ENCODE measurements around the gene SMAD1.

SMAD1 gene

DNA sequence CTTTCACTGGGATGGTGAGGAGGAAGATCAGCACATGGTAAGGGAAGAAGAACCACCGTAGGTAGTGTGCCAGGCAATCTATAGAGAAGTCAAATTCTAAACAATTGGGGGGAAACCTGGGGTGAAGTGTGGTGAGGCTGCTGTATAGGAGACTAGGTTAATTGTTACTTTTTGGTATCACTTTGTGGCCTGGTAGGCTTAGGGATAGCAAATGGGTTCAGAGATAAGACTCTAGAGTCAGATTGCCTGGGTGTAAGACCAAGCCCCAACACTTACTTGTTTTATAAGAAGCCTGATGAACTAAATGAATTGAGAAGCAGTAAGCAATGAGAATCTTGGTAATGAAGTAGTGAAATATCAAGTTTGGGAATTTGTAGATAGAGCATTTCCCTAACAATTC is 8.7 kb downstream of the SMAD1 start:
- DNase-seq = no peak

DNA sequence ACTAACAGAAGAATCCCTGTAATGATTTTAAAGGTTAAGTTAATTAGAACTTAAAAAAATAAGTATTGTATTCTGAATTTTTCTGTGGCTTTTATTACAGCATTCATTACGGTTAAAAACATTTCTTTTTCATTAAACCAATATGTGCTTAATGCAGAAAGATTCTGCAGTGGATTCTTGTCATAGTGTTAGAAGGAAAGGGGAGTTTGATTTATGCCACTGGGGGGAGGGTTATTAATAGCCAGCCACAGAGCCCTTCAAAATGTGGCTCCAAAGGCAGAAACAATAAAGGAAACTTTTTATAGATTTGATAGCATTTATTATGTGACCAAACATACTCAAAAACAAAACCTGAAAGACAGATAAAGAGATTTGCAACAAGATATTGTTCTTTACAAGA is 9.1 kb downstream of the SMAD1 start:
- DNase-seq = no peak

DNA sequence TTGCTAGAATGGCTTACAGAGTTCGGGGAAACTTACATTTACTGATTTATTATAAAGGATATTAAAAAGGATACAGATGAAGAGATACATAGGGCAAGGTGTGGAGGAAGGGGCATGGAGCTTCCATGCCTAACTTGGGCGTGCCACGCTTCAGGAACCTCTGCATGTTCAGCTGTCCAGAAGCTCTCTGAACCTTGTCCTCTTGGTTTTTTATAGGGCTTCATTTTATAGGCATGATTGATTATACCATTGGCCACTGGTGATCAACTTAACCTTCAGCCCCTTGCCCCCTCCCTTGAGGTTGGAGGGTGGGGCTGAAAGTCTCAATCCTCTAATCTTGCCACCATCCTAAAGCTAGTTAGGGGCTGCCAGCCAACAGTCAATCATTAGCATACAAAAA is 10.7 kb downstream of the SMAD1 start:
- no peak for DNase-seq

DNA sequence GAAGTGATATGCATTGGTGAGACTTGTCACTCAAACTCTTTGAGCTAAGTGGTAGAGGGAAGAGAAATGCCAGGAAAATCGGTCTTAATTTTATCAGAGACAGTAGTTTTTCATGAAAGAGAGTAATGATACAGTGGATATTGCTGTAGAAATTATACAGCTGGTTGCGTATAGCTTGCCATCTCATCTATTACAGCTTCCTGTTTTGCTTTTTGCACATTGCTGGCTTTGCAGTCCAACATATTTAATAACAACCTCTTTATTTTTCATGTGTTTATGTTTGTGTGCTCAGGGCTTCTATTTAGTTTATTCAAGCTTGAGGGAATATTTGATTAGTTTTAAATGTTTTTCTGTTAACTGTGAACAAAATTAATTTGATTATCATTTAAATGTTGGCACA is 11.5 kb downstream of the SMAD1 start:
- DNase-seq = no peak

DNA sequence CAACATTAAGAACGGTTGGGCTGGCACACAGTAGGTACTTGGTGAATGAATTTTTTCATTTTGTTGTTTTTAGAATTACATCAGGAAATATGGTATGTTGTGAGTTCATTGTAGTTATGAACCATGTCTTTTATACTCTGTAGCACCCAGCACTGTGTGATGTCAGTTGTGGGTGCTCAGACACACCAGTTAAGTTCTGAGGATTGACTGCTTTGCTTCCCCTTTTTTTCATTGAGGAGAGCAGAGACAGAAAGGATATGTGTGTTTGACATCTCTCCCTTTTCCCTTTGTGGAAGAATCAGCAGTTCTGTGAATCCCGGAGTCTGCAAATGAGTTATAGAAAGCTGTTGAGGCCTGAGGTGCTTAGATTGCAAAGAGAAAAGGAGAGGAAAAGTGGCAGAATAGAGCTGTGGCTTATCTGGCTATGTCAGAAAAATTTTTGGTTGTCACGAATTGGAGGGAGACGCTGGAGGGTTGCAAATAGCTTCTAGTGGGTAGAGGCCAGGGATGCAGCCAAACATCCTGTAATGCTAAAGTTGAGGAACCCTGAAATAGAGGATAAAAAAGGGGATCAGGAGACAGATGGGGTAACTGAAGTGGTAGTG is 13.1 kb downstream of the SMAD1 start:
- DNase-seq = no peak

DNA sequence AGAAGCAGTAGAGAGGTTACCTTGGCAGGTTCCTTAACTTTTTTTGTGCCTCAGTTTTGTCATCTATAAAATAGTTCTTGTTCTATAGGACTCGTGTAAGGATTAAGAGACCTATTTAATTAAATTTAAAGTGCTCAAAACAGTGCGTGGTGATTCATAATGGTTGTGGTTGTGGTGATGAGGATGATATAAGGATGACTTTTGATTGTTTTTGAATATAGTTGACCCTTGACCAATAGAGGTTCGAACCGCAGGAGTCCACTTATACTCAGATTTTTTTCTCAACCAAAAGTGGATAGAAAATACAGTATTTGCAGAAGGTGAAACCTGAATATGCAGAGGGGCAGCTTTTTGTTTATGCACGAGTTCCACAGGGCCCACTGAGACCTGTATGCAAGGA is 14.6 kb downstream of the SMAD1 start:
- DNase-seq = no peak

DNA sequence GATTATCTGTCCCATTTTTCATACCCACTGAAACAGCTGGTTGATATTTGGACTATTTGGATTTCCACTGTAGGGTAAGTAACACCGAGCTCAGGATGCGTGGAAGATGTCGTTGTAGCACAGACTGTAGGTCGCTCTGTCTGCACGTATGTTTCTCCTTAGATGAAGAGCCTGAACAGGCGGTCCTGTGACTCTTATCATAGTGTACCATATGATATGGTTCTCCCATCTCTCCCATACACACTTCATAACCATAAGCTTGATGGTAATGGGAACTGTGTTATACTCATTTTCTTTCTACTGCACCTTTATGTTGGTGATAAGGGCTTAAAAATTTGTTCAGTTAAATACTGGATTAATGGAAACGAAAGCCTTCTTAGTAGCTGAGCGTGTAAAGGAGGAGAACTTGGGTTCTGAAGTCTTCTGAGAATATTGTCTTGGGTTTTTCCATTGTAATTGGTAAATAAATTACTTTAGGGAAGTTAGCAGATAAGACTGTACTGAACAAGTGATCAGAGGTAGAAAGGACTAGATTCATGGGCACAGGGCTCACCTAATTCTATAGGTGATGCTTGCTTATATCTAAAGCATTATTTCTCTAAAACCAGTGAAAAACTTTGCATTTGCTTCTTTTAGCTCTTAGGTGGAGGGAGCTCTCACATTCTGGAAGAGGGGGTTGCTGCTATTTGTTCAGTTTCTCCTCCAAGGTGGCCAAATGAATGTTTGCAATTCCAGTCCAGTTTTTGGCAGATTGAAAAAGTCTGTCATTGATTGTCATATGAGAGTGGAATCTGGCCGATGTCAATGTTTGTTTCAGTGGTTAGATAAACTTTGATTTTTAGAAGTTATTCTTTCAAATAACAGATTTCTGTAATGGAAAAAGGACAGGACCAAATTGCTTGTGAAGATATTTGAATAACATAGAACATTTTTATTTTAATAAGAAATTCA is 15.8 kb downstream of the SMAD1 start:
- DNase-seq = no peak

DNA sequence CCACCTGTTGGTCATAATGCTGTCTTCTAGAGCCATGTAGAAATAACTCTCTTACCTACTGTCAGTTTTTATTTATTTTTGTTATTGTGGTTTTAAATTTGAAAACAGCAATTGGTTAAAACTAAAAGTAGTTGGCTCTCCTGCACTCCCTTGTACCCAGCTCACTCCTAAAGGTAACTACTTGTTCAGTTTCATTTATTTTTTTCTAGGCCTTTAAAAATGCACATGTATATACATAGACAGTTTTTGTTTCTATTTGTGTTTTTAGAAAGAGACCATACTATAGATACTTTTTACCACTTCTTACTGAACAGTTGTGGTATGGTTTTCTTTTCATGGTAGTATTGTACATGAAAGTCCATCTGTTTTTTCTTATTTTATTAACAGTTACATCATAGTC is 16.8 kb downstream of the SMAD1 start:
- DNase-seq = no peak

DNA sequence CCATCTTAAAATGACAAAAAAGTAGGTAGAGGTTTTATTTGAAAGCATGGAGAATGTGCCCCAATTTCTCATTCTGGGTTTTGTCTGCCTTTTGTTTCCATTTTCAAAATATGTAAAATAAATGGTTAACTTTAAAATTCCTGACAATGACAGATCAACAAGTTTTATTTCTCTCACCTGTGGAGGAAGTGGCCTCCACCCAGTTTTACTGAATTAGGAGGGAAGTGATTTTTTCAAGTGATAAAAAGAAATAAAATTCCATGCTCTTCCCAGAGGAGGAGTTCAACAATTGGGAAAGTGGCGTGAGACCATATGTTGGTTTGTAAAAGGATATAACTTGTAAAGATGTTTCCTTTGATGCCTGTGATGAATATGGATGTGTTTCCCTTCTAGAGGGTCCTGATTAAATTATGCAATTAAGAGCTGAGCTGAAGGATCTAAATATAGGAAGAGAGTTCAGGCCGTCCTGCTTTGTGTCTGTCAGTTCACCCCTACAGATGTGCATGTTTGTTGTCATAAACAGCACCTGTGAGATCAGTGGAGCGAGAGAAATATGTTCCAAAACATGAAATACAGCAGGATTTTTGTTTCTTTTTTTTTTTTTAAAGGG is 19.5 kb downstream of the SMAD1 start:
- no peak for DNase-seq

DNA sequence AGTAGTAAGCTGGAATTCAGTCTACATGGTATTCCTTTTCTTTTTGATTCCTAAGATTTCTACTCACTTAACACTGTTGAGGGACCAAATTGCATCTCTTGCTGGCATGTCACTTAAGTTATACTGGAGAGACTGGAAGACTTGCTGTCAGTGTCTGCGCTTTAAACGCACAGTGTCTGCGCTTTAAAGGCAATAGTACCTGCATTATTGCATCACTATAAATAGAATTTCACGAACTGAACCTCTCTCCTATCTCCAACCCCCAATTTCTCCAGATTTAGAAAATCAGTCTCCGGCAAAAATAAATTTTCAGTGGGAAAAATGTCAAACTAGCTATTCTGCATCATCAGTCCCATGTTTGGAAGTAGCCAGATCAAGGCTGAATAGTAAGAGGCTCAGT is 21.2 kb downstream of the SMAD1 start:
- DNase-seq = no peak

DNA sequence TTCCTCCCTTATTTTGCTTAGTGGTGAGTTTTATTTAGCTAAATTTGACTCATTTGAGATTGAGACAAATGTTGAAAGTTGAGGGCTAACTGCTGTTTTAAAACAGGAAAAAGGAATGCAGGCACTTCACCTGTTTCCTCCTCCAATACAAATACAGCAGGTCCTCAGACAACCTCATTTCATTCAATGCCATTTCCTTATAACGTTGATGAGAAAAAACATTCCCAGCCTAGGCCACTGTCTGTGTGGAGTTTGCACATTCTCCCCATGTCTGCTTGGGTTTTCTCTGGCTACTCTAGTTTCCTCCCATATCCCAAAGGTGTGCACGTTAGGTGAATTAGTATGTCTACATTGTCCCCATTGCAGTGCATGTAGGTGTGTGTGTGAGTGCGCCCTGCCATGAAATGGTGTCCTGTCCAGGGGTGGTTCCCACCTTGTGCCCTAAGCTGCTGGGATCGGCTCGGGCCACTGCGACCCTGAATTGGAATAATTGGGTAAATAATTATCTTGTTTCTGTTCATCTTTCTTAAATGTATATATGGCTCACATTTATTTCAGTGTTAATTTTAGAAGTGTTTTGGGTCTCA is 21.9 kb downstream of the SMAD1 start:
- no peak for DNase-seq

DNA sequence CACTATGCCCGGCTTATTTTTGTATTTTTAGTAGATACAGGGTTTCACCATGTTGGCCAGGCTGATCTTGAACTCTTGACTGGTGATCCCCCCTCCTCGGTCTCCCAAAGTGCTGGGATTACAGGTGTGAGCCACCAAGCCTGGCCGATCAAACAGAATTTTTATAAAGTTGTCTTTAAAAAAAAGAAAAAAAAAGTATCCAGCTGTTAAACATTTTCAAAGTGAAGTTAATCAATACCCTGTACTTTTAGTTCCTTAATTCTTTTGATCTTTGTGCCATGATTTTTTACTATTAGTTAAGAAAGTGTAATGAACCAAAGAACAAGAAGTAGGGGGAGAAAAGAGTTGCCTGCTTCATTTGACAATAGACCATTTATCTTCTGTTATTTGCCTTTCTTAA is 24.3 kb downstream of the SMAD1 start:
- no peak for DNase-seq

DNA sequence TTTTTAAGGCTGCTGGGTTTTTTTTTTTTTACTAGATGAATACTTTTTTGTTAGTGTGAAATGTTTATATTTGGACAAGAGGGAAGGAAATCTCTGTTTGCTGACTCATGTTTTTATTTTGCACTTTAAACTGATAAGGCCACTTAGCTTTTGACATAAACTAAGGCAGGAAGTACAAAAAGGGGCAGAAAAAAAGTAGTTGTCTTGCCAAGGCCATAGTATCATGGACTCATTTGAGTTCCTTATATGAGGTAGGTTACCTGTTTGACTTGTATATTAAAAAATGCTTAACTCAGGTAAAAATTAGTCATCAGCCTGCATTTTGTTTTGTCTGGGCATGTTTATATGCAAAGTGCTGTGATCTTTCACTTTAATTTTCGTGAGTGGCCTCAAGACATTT is 26.0 kb downstream of the SMAD1 start:
- no peak for DNase-seq

DNA sequence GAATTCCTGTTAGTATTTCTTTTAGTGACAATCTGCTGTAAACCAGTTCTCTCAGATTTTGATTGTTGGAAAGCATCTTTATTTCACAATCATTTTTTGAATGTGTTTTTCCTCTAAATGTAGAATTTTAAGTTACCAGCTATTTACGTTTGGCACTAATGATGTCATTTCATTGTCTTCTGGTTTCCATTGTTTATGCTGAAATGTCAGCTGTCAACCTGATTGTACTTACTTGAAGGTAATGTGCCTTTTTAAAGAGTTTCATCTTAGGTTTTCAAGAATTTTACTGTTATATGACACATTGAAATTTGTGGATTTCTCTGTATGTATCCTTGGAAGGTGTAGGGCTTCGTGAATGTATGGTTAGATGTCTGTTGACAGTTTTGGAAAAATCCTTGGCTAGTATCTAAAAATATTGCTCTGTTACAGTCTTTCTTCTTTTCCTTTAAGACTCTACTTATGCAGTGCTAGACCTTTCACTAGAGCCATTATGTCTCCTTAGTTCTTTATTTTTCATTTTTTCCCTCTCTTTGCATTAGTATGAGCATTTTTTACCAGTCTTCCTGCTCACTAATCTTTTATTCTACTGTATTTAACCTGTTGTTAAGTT is 30.4 kb downstream of the SMAD1 start:
- no peak for DNase-seq

DNA sequence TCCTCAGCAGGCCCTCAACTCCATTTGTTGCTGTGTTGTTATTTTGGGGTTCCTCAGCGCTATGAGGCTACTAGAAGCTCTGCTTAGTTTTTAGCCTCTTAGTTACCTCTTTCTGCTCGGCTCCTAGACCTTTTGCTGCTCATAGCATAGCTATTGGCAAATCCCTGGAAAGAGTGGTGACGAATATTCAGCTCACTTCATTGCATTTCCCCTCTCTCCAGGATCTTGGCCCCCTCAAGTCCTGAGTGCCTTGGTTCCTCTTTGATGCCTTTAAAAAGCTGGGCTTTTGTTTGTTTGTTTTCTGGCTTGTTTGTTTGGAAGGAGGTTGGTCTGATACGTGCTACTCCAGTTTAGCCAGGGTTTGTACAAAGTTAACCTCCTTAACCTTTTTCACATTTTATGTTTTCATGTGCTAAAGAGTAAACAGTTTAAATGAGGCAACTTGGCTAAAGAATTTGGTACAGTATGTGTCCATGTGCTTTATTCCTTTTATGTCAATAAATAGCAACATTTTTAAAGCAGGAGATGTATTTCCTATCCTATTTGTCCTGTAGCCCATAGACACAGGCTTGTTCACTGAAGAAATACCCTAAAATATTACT is 31.5 kb downstream of the SMAD1 start:
- DNase-seq = no peak

DNA sequence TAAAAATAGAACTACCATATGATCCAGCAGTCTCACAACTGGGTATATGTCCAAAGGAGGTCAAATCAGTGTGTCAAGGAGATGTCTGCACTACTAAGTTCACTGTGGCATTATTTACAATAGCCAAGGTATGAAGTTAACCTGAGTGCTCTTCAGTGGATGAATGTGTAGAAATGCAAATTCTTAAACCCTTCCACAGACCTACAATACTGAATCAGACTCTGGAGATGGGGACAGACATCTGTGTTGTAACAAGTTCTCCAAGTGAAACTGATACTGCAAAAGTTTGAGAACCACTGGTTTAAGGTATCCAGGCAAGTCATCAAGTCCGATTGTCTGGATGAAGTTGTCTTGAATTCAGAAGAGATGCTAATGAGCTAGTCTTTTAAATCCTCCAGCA is 38.5 kb downstream of the SMAD1 start:
- no peak for DNase-seq

DNA sequence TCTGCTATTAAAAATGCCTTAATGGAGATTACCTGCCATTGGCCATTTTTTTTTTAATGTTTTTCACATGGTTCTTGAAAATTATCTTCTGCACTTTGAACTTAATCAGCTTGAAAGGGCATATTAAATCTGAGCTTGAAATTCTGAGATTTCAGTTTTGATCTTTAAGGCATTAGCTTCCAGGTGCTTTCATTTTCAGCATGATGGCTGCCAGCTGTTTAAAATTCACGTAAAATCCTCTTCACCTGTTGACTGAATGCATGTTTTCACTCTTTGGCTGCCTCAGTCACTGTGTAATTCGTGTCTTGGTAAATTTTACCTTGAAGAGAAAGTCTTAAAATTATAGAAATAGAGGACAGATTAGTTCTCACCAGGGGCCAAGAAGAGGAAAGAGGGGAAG is 39.6 kb downstream of the SMAD1 start:
- no peak for DNase-seq

DNA sequence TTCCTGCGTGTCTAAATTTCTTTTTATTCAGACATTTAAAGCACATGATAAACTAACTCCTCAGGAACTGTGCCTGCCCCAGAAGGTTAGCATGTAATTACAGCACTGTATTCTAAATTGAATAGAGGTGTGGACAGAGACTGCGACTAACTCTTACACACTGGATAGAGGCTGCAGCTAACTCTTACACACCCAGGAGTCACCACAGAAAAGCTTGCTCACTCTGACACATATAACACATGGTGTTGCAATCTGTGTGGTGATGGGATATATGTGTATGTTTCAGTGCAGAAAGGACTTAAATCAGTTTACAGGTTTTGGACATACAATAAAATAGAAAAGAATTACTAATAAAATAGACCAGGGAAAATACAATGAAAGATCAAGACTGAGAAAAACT is 41.5 kb downstream of the SMAD1 start:
- no peak for DNase-seq

DNA sequence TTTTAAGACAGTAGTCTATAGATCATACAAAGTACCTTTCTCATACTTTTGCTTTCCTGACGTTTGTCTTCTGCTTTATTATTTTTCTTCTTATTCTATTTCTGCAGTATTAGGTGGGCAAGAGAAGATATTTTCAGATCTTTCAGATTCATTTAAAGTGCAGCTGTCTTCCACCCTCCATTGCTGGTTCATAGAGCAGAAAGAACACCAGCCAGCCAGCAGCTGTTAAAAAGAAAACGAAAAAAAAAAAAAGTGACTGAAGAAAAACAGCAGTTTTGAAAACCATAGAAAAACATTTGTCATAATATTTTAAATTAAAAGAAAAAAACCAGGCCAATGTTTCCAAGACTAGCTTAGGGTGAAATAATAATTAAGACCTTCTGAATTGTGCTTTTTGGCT is 42.9 kb downstream of the SMAD1 start:
- no peak for DNase-seq

DNA sequence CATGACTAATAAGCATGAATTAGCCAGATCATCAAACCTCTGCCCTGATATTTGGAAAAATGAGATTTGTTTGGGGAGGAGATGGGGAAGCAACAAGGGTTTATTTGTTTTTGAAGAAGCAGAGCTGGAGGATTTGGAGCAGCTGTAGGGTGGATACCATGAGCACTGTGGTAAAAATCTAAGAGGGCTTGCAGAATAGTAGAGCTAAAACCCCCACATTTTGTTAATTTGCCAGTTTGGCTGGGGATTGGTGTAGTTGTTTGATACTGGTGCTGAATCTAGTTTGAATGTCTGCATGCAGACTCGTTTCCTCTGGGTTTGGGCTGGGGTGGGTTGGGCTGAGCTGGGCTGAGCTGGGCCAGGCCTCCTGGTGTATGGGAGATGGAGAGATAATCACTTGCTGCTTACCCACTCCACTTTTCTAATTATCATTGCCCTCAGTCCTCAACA is 43.7 kb downstream of the SMAD1 start:
- no peak for DNase-seq

DNA sequence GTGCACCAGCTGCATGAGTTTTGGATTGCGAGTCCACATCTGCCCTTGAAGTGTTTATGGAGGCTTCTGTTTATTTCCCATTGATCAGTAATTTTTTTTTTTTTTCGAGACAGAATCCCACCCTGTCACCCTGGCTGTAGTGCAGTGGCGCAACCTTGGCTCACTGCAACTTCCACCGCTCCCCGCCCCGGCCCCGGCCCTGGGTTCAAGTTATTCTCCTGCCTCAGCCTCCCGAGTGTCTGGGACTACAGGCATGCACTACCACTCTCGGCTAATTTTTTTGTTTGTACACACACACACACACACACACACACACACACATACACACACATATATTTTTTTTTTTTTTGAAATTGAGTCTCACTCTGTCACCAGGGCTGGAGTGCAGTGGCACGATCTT is 46.1 kb downstream of the SMAD1 start:
- DNase-seq = no peak

DNA sequence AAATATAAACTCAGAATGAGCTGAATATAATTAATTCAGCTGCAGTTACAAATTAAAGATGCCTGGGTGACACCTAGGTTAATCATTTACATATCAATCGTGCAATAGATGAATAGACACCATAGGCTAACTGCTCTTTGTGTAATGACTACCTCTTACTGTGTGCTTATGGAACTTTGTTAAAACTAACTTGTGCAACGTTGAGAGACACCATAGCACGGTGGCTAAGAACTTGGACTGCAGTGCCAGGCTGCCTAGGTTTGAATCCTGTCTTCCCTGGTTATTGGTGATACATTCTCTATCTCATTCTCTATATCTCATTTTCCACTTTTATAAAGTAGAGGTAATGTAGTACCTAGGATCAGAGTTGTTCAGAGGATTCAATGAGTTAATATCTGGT is 46.9 kb downstream of the SMAD1 start:
- no peak for DNase-seq

DNA sequence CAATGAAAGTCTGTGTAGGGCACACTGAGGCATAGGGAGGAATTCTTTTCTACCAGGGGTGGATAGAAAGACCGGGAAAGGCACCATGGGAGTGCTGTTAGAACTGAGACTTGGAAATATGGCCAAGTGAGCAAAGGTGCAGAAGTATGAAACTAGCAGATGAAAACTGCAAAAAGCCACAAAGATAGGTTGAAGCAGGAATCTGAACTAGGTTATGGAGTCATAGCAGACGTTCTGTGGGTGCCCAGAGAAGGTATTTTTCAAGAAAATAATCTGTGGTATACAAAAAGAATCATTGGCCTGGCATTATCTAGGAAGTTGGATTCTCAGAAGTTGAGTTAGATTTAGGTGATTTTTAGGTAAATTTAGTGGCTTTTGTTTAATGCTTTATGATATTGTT is 48.5 kb downstream of the SMAD1 start:
- DNase-seq = no peak

Data from activated CD8-positive, alpha-beta memory T cell treated with anti-CD3 and anti-CD28 coated beads, Interleukin-2, amount 50 U/mL, for 48 hours (primary cell).